Hepatic stellate cell (primary cell): ENCODE results near the gene SLC38A7.
"Not testable (repeated sequence)": the region's sequence is repeated elsewhere in the genome, so short reads cannot be mapped to it uniquely, and the experiment has no call there.

Experiments used
- DNase-seq: peaks from one replicate; pipeline ENCODE4 v3.0.0; 2011; ENCODE audit warnings: low spot score

Gene SLC38A7

DNA sequence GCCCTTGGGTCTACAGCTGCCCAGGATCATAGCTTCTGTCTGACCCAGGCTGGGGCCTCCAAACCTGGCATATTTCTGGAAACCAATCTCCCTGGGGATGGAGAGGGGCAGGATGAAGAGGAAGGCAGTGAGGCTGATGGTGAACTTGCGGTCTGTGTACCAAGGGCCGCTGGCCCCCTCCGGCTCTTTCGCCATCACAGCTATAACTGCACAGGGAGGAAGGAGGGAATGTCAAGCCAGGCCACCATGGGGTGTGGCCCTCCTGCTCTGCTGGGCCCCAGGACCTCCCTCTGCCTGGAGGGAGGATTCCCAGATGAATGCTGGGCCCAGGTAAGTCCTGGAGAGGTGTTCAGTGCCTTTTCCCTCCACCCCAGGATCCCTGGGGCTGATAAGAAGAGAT, 6.3 kb downstream of the SLC38A7 start:
- DNase-seq = no peak

DNA sequence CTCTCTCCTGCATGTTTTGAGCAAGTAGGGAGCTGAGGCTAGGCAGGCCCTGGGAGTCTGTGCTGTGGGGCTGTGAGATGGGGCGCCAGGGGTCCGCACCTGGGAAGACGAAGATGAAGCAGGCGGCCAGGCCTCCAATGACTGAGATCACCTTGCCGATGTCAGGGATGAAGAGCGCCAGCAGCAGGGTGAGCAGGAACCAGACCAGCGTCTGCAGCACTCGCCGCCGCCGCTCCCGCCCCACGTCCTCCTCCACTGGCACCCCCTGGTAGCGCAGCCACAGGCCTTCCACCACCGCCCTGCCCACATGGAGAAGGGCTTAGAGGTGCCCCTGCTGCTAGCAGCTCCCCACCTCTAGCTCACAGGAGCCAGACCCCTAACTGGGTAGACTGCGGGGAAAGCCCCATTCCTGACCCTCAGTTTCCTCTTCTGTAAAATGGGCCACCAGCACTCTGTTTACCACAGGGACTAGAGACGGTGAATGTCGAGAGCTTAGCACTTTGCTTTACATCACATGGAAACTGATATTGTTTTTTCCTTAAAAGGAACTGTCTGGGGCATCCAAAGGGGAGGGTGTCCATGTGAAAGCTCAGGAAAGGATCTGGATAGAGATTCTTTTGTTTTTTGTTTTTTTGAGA, 13.5 kb downstream of the SLC38A7 start:
- no peak for DNase-seq

DNA sequence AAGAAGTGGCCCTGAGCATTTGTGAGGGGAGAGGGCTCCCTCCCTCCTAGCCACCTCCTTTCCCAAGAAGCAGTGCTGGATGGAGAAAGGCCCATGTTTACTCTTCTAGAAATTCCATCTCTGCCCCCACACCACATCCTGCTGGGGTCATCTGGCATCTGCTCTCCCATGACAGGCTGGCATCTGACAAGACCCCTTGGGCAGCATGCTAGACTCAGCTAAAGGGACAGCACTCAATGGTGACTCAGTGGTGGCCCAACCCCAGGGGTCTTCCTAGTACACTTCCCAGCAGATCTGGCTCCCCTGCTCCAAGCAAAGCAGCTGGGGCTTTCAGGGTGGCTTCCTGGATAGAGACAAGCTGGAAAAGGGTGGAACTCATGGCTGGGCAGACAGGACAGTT, 14.4 kb downstream of the SLC38A7 start:
- no peak for DNase-seq

DNA sequence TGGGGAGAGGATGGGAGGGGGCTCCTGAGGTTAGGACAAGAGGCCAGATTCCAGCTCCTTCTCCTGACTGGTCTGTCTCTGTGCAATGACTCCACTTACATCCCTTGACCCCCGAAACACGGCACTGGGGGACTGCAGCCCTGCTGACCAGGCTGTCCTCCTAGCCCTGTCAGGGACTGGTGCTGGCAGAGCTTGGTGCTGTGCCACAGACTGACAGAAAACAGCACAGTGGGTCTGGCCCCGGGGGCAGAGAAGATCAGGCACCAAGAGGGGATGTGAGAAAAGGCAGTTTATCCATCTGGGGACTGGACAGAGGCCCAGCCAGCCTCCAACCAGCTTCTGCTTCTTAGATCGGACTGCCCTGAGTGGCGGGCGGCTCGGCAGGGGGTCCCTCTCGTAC, 19.4 kb downstream of the SLC38A7 start:
- DNase-seq = no peak

DNA sequence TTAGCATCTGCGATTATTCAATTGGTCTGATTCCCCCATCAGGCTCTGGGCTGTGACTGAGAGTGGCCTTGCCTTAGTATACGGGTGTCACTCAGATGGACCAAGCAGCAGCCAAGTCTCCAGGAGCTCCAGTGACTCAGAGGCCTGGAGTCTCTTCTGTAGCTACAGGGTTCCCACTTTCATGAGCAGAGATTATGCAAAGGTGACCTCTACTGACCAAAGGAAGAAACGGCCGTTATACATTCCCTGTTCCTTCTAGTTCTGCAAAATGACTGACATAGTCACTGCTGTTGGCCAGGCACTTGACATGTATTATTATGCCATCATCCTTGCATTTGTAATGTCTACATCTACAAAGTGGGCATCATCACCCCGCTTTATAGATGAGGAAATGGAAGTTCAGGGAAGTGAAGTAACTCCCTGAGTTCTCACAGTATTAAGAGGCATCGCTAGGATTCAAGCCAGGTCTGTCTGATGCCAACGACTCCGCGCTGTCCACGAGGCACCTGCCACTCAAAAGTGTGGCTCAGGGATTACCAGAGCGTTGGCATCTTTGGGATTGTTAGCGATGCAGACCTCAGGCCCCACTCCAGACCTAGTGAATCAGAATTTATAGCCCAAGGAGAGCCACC, 23.3 kb downstream of the SLC38A7 start:
- DNase-seq = peak; percentile 94

DNA sequence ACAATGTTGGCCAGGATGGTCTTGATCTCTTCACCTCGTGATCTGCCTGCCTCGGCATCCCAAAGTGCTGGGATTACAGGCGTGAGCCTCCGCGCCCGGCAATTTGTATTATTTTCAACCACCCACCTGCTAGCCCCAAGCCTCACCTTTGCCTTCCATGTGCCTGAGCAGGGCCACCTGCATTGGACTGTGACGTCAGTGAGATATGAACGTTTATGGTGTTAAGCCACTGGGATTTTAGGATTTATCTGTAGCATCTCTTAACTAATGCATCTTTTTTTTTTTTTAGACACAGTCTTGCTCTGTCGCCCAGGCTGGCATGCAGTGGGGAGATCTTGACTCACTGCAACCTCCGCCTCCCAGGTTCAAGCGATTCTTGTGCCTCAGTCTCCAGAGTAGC, 24.7 kb downstream of the SLC38A7 start:
- DNase-seq = not testable (repeated sequence)

DNA sequence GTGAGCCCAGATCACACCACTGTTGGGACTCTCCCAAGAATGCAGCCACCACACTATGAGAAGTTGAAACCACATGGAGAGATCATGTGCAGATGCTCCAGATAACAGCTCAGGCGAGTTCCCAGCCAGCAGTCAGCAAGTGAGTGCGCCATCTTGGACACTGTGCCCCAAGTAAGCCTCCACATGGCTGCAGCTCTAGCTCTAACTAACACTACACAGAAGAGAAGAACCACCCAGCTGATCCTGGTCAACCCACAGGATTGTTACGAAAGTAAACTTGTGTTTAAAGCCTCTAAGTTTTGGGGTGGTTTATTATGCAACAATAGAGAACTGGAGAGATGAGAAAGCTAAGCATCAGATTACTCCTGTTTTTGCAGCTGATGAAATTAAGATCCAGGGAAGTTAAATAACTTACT, 25.8 kb downstream of the SLC38A7 start:
- DNase-seq = no peak

DNA sequence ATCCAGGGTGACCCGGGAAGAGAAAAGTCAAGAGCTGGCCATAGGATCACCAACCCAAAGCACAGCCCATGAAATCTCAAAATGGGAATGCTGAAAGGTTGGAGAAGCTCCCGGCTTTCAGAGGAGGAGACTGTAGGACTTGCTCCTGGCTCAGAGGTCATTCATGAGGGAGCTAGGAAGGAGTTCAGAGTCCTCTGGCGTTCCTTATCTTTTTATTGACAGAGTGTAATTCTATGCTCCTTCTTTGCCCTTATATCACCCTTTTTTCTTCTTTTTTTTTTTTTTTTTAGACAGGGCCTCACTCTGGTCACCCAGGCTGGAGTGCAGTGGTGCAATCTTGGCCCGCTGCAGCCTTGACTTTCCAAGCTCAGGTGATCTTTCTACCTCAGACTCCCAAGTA, 27.7 kb downstream of the SLC38A7 start:
- DNase-seq = no peak

DNA sequence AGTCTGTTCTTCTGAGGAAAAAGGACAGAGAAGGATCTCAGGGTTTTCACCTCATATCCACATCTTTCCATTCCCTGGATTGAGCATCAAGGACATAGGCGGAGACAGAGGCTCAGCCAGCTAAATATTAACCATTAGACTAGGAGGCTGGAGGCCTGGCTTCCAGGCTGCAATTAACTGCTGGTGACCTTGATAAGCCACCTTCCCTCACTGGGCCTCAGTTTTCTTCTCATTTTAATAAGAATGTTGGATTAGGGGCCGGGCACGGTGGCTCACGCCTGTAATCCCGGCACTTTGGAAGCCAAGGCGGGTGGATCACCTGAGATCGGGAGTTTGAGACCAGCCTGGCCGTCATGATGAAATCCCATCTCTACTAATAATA, 29.4 kb downstream of the SLC38A7 start:
- no peak for DNase-seq

DNA sequence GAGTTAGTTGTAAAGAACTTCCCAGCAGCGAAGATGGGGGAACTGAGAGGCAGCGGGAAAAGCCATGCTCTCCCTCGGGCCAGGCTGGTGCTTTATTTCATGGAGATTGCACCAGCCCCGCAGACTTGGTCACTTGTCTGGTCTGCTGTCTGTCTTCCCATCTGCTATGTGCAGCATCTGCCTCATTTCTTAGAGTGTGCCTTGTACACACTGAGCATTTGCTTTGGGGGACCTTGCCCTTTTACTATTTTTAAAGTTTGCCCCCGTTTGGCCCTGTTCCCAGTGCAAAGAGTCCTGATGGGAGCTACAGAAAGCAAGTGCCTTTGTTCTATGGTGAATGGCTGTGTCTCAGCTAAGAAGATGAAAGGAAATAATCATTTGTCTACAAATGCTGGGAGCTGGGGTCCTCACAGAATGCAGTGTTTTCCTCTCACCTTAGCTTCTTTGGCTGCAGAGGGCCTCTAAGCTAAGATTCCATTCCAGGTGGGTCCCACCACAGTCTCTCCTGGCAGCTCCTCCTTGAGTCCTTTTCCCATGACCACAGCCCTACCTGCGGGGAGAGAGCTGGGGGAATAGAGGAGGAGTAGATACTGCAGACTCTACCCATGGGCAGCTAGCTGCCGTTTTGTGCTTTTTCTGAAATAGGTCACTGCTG, 29.9 kb downstream of the SLC38A7 start:
- DNase-seq = no peak

DNA sequence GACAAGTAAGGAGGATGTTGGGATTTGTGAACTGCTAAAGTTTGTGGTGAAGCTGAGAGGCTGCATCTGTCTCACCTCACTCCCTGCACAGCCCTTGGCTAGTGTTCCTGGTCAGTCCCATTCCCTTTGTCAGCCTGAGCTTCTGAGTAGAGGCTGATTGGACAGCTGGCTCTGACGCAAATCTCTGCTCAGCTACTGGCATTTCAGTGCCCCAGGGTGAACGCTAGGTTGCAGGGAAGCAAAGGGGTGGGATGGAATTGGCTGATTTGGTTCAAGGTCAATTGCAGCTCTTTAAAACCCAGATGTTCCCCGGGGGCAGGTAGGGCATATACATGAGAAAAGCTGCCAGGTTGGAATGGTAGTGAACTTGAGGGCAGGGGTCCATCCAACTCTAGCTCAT, 31.8 kb downstream of the SLC38A7 start:
- no peak for DNase-seq

DNA sequence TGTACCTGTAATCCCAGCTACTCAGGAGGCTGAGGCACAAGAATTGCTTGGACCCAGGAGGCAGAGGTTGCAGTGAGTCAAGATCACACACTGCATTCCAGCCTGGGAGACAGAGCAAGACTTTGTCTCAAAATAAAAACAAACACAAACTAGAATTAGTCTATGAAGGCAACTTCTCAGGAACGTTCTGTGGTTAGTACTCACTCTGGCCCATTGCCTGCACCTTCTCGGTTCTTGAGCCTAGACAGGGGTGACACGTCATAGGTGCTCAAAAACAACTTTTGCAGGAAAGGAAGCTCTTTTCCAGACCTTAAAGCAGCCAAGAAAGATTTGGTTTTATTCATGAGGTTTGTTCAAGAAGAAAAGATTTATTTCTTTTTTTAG, 32.6 kb downstream of the SLC38A7 start:
- DNase-seq = peak; percentile 53

DNA sequence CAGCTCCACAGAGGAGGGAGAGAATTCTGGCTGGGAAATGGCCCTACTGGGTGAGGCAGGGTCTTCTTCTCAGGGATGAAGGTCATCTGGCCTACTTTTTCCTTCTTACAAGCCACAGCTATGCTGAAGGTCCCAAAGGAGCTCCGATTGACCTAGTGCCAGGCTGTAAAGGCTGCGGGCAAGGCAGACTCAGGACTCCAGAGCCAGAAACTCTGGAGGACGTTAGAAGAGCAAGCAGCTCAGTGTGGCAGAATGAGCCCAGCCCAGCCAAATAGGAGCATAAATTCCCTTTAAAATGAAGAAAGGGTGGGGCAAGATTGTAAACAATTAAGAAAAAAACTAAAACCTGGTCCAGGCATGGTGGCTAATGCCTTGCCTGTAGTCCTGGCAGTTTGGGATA, 34.9 kb downstream of the SLC38A7 start:
- no peak for DNase-seq

DNA sequence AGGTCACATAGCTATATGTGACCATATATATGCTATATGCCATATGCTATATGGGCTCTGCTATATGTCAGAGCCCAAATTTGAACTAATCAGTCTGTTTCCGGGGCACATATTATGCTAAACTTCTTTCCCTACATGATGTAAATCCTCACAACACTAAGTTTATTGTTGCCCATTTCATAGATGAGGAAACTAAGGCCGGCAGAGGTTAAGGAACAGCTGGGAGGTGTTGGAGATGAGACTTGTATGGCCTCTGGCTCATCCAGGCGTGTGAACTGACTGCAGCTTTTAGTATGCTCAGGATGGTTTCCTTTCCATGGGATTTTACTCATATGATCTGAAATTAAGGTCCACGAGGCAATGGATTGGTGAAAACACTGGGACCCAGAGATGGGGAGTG, 37.5 kb downstream of the SLC38A7 start:
- DNase-seq = no peak

DNA sequence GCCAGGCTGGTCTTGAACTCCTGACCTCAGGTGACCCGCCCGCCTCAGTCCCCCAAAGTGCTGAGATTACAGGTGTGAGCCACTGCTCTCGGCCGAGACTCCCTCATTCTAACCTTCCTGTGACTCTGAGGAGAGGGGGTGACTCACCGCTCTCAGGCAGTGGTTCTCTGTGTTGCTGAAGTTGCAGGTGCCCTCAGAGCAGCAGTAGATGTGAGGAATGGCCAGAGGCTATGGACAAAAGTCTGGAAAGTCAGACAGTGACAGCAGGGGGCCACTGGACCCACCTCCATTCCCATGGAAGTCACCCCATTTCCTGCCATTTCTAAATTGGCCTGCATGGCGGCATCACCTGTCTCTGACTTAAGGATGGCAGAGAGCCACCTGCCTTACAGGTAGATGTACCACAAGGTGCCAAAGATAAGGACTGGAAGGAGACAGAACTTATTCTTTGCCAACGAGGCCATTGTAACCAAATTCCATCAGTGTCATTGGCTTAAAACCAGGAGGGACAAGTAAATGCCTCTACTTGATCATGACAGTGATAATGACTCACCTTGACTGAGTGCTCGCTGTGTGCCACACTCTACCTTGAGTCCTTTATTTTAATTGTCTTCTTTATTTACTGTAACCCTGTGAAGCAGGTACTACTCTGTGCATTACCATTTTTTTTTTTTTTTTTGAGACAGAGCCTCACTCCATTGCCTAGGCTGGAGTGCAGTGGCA, 39.6 kb downstream of the SLC38A7 start:
- DNase-seq = no peak

DNA sequence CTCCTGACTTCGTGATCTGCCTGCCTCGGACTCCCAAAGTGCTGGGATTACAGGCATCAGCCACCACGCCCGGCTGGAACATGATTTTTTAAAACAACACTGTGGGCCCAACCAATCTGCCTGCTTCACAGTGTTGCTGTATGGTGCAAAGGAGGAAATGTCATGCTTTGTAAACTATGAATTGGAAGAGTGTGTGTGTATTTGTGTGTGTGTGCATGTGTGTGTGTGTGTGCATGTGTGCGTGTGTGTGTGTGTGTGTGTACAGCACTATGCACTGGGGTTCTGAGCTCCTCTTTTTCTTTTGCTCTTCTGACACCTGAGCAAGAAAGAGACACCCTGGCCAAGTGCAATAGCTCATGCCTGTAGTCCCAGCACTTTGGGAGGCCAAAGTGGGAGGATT, 40.5 kb downstream of the SLC38A7 start:
- DNase-seq = no peak

DNA sequence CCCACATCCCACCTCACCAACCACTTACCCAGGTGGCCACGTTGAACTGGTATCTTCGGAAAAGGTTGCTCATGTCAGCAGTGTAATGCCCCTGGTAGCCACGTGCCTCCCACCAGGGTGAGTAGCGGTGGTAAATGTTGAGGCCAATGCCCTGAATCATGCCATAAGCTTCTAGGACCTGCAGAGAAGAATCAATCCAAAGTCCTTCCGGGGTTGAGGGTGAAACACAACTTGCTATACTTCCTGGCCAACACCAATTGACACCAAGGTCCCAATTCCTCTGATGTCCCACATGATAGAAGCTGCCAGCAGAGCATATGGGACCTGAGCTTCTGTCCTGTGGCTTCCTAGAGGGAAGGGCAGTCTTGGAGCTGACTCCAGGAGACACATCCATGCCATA, 43.6 kb downstream of the SLC38A7 start:
- no peak for DNase-seq

DNA sequence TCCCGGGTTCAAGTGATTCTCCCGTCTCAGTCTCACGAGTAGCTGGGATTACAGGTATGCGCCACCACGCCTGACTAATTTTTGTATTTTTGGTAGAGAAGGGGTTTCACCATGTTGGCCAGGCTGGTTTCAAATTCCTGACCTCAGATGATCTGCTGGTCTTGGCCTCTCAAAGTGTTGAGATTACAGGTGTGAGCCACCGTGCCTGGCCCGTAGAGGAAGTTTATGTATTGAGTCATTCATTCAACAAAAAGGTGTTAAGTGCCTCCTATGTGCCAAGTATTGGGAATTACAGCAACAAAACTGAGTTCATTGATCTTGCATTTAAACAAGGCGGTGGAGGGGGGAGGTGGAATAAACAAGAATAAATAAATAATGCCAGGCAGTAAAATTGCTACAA, 44.7 kb downstream of the SLC38A7 start:
- no peak for DNase-seq

DNA sequence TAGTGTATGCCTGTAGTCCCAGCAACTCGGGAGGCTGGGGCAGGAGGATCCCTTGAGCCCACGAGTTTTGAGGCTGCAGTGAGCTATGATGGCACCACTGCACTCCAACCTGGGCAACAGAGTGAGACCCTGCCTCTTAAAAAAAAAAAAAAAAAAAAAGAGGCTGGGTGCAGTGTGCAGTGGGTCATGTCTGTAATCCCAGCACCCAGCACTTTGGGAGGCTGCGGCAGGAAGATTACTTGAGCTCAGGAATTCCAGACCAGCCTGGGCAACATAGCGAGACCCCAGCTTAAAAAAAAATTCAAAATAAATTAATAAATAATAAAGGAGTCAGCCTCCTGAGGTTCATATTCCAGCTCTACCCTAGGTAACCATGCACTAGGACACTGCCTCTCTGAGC, 45.3 kb downstream of the SLC38A7 start:
- DNase-seq = no peak

DNA sequence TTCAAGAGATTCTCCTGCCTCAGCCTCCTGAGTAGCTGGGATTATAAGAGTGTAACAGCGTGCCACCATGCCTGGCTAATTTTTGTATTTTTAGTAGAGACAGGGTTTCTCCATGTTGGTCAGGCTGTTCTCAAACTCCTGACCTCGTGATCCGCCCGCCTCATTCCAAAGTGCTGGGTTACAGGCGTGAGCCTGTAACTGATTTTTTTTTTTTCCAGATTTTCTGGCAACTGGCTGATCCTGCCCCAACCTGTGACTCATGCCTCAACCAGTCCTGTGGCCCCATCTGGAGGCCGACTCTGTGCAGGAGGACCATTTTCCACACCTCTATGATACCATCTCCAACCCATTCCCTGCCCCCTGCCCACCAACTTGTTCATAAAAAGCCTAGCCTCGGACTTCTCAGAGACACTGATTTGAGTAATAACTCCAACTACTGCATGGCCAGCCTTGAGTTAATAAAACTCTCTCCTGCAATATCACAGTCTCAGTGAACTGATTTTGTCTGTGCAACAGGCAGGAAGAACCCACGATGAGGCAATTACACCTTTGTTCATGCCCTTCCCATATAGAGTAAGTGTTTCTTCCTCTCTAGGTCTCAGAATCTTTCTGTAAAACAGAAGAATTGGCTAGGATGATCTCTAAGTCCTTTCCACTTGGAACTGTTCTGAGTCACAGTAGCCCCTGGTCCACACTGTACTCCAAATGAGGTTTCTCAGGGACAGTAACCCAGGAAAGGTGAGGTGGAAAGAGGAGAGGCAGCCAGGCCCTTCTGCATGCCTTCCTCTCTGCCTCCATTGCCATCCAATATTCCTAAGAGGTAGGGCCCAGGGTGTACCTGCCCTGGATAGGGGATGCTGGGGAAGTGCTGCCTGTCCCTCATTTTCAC, 46.2 kb downstream of the SLC38A7 start:
- DNase-seq = peak; percentile 78

DNA sequence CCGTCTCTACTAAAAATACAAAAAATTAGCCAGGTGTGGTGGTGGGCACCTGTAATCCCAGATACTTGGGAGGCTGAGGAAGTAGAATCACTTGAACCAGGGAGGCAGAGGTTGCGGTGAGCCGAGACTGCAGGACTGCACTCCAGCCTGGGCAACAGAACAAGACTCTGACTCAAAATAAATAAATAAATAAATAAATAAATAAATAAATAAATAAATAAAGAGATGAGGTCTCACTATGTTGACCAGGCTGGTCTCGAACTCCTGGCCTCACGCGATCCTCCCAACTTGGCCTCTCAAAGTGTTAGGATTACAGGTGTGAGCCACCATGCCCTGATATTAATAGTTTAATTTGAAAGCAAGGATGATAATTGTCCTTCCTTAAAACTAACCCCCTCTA, 47.5 kb downstream of the SLC38A7 start:
- not testable (repeated sequence) for DNase-seq

DNA sequence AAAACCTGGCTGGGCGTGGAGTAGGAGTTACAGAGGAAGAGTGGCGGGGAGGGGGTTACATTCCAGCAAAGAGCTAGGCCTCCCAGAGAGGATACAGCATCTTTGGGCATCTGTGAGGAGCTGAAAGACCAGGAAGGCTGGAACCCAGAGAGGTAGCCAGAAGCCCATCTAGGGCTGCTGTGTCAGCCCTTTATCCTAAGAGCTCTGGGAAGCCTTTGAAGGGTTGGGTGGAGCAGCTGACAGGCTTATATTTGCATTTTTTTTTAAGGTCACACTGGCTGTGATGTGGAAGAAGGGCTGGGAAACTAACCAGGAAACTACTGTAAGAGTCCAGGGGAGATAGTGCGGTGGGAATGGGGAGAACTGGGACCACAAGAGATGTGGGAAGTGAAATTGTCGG, 48.1 kb downstream of the SLC38A7 start:
- no peak for DNase-seq
